HL-60 (cell line): ENCODE data around the gene ZFHX3.
"Not testable (repeated sequence)": the region's sequence is repeated elsewhere in the genome, so short reads cannot be mapped to it uniquely, and the experiment has no call there.

Experiments used
- DNase-seq, 2 experiments: peaks; one replicate each; pipeline ENCODE4 v3.0.0-alpha.2; 2010 to 2020; ENCODE audit warnings: low read depth in 1 of 2, low spot score in 1 of 2
- H3K27ac ChIP-seq: fragments of 250-450 bp; sonication (Bioruptor Pico); replicated peaks from 2 replicates; pipeline ENCODE4 v1.5.1; 2020; ENCODE audit warnings: mild to moderate bottlenecking, moderate library complexity
- H3K27me3 ChIP-seq: fragments of 250-450 bp; sonication (Bioruptor Pico); 2 replicates; pipeline ENCODE4 v1.5.1; 2021; ENCODE audit warnings: mild to moderate bottlenecking, moderate library complexity; ENCODE audit not compliant: insufficient read depth, poor library complexity, severe bottlenecking
- H3K4me3 ChIP-seq: replicated peaks from 2 replicates; pipeline ENCODE4 v1.5.1; 2011; ENCODE audit warnings: mild to moderate bottlenecking, control low read depth, low read length; ENCODE audit not compliant: insufficient read depth
- CTCF ChIP-seq: IDR thresholded peaks from one replicate; pipeline ENCODE4 v1.5.1; 2011; ENCODE audit warnings: low read length, control low read depth, inconsistent platforms; ENCODE audit not compliant: insufficient read depth
- GABPA ChIP-seq: IDR thresholded peaks from 2 replicates; pipeline ENCODE4 v1.6.1; 2012; ENCODE audit warnings: low read depth
- POLR2AphosphoS5 ChIP-seq: IDR thresholded peaks from 2 replicates; pipeline ENCODE4 v1.6.1; 2012; ENCODE audit warnings: low read depth
- SPI1 ChIP-seq: IDR thresholded peaks from 2 replicates; pipeline ENCODE4 v1.6.1; 2012; ENCODE audit warnings: low read depth, mild to moderate bottlenecking, borderline replicate concordance
- TF ChIP-seq, protein P1 (sequence below): IDR thresholded peaks from 2 replicates; pipeline ENCODE4 v1.6.1; 2012; ENCODE audit warnings: low read depth; ENCODE audit not compliant: insufficient replicate concordance

Gene ZFHX3

DNA sequence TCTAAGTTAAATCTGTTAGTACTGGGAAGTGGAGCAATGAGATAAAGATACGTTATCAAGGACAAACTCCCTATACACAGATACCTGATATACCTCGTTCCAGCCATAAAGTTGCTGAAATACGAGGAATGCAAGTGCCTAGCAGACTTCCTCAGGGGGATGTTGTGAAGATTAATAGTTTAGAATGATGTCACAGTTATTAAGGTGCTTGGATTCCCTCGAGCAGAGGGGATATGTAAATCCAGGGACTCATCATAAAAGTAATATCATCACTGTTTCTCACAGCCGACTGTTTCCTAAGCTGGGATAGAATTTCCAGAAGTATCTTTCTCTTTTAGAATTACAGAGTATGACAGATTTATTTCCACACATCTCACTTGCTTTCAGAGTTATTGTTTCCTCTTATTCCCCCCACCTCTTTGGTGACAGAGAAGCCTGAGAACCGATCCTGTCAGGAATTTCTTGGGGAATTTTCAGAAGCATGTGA is 28.4 kb upstream of the ZFHX3 start:
- DNase-seq: no peak
- TF ChIP-seq GABPA (no peak), SPI1 (no peak), CTCF (no peak), POLR2AphosphoS5 (no peak)
- TF ChIP-seq, protein P1, sequence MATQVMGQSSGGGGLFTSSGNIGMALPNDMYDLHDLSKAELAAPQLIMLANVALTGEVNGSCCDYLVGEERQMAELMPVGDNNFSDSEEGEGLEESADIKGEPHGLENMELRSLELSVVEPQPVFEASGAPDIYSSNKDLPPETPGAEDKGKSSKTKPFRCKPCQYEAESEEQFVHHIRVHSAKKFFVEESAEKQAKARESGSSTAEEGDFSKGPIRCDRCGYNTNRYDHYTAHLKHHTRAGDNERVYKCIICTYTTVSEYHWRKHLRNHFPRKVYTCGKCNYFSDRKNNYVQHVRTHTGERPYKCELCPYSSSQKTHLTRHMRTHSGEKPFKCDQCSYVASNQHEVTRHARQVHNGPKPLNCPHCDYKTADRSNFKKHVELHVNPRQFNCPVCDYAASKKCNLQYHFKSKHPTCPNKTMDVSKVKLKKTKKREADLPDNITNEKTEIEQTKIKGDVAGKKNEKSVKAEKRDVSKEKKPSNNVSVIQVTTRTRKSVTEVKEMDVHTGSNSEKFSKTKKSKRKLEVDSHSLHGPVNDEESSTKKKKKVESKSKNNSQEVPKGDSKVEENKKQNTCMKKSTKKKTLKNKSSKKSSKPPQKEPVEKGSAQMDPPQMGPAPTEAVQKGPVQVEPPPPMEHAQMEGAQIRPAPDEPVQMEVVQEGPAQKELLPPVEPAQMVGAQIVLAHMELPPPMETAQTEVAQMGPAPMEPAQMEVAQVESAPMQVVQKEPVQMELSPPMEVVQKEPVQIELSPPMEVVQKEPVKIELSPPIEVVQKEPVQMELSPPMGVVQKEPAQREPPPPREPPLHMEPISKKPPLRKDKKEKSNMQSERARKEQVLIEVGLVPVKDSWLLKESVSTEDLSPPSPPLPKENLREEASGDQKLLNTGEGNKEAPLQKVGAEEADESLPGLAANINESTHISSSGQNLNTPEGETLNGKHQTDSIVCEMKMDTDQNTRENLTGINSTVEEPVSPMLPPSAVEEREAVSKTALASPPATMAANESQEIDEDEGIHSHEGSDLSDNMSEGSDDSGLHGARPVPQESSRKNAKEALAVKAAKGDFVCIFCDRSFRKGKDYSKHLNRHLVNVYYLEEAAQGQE: no peak
- H3K27ac ChIP-seq: no peak overlapping the region
- H3K4me3 ChIP-seq: no peak overlapping the region
- no peaks in the 10 kb centered on the region for H3K27me3 ChIP-seq

- no peak overlapping the region for H3K27ac ChIP-seq
- no peak overlapping the region for H3K4me3 ChIP-seq
- TF ChIP-seq POLR2AphosphoS5: no peak
- TF ChIP-seq CTCF: no peak
- no peak for DNase-seq
- H3K27me3 ChIP-seq: no peaks in the 10 kb centered on the region
Observed at GRCh38 chr16:73074382-73074781, 26.5 kb upstream of the ZFHX3 start.

DNA sequence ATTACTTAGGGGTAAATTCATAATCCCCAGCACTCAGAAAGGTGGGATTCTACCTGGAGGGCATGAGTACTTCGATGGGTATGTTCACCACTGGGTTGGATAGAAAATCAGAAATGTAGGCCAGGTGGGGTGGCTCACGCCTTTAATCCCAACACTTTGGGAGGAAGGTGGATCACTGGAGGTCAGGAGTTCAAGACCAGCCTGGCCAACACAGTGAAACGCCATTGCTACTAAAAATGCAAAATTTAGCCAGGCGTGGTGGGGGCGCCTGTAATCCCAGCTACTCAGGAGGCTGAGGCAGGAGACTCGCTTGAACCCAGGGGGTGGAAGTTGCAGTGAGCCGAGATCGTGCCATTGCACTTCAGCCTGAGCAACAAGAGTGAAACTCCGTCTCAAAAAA is 24.1 kb upstream of the ZFHX3 start:
- H3K27ac ChIP-seq, H3K27me3 ChIP-seq, DNase-seq: not testable (repeated sequence)

DNA sequence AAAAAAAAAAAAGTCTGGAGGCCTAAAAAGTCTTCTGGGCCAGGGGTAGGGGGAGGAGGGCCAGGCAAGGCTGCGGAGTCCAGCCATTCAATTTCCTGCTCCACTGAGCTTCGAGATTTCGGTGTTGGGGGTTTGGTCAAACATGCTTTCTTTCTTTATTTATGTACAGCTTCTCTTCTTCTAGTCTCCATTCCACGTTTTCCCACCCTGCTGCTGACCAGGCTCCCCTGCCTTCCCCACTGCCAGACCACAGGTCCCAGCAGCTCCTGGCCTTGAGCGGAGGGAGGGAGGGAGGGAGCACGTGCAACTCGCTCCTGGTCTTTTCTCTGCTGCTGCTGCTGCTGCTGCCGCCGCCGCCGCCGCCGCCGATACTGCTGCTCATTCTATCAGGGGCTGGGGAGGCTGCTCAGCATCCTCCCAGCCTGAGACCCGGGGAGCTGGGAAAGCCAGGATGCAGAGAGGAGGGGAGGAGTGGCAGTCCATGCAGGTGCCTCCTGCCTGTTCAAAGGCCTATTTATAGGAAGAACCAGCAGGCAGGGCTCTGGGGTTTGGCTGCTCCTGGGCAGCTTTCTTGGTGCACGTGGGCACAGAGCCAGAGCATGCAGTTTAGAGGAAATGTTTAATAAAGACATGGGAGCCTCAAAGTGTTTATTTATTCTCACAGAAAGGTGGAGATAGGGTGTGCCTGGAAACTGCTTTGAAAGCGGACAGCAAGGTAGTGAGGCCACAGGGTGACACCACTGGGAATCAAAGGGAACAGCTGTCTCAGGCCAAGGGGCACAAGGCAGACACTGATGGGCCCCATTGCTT is 23.4 kb upstream of the ZFHX3 start:
- Histone ChIP-seq H3K27ac (no peak overlapping the region), H3K4me3 (no peak overlapping the region), H3K27me3 (peaks cover under 1% of the 10 kb centered on the region)
- no peak for DNase-seq
- TF ChIP-seq GABPA: no peak
- TF ChIP-seq, protein P1: no peak
- TF ChIP-seq POLR2AphosphoS5: no peak
- TF ChIP-seq CTCF: no peak
- TF ChIP-seq SPI1: no peak

More for the DNA sequence above, 24.1 kb upstream of the ZFHX3 start:
- H3K4me3 ChIP-seq: not testable (repeated sequence)
